Lower leg skin (tissue), 4 donors: ENCODE measurements around the gene FRS3. TPM values are rescaled to one million over a fixed set of nuclear protein-coding genes. Genes with fewer than 3 reads are reported as not detected.

Experiments used
- DNase-seq, 2 donors: peaks; one replicate each; pipeline ENCODE4 v3.0.0-alpha.2; 2019; ENCODE audit warnings: low spot score in 2 of 2
- H3K4me3 ChIP-seq: fragments of 200-600 bp; sonication (generic); 2 replicates; pipeline ENCODE4 v1.5.1; 2017; ENCODE audit warnings: mild to moderate bottlenecking, low read depth; ENCODE audit not compliant: poor library complexity, severe bottlenecking
- CTCF ChIP-seq, 3 donors: fragments of 450-650 bp; IDR thresholded peaks; one replicate each; pipeline ENCODE4 v1.5.1; 2016; ENCODE audit warnings: antibody characterized with exemption in 3 of 3, mild to moderate bottlenecking in 3 of 3, moderate library complexity in 2 of 3
- POLR2A ChIP-seq, 2 donors: fragments of 450-650 bp; IDR thresholded peaks; one replicate each; pipeline ENCODE4 v1.6.1; 2016 to 2017; ENCODE audit warnings: antibody characterized with exemption in 2 of 2, mild to moderate bottlenecking in 1 of 2, moderate library complexity in 1 of 2
- WGBS, 2 donors: methylation state at CpG; one replicate each; pipeline ENCODE4 v1.1.5; 2018; 5-methylcytosine and 5-hydroxymethylcytosine counted together
- intact Hi-C: fragments of 100-400 bp; cut with DNase I; formaldehyde crosslinking; loops from one replicate; pipeline ENCODE4 v1.15.0; 2023; ENCODE audit warnings: low total_unique reads
- total RNA-seq, 4 donors: library from RNA; depleted of rRNA; stranded (reverse); fragments of >200 nt; gene quantifications; one replicate each; pipeline ENCODE4 v1.1.0, GENCODE V29; 2016

FRS3 gene
- total RNA-seq, 4 donors from 2014 or later, result 0.79 to 4.2 (median 2.4) TPM

- 66 to 74% methylated on average over 6 of the region's 6 CpGs for WGBS, 2 donors
- intact Hi-C loops, result no loop called here
- TF ChIP-seq CTCF (IDR thresholded peaks at IDR 0.05), result no peak
- no peak for TF ChIP-seq POLR2A (IDR thresholded peaks at IDR 0.05)
- no peak for DNase-seq
- no peak overlapping the region for H3K4me3 ChIP-seq
Observed at GRCh38 chr6:41736186-41736733, 43.4 kb downstream of the FRS3 start.

GRCh38 chr6:41735427-41736185, 44.1 kb downstream of the FRS3 start, which contains the start of gene TFEB:
Gene TFEB, minus strand, starts transcription at chr6:41735608. Its CDS starts 44,395 bp downstream, at chr6:41691213.
- peak within 1 kb of the TSS; percentile 58 for H3K4me3 ChIP-seq
- 7 to 10% methylated on average over 35 to 50 of the region's 50 CpGs for WGBS, 2 donors
- peak; percentile 93 to 99 for DNase-seq
- TF ChIP-seq POLR2A (IDR thresholded peaks at IDR 0.05), result no peak
- no peak for TF ChIP-seq CTCF (IDR thresholded peaks at IDR 0.05)
- intact Hi-C loops, result no loop called here

- H3K4me3 ChIP-seq, result peak overlapping the region; percentile 58
- intact Hi-C loops, result no loop called here
- no peak for TF ChIP-seq POLR2A (IDR thresholded peaks at IDR 0.05)
- no peak for TF ChIP-seq CTCF (IDR thresholded peaks at IDR 0.05)
- peak; percentile 80 to 96 for DNase-seq
- 0% methylated on average over 5 to 36 of the region's 76 CpGs for WGBS, 2 donors
Observed at GRCh38 chr6:41734666-41735426, 44.9 kb downstream of the FRS3 start.

- TF ChIP-seq POLR2A (IDR thresholded peaks at IDR 0.05) (no peak), CTCF (IDR thresholded peaks at IDR 0.05) (no peak)
- peak overlapping the region; percentile 58 for H3K4me3 ChIP-seq
- DNase-seq, result peak; percentile 58 to 94
- 2 to 6% methylated on average over 25 to 37 of the region's 73 CpGs for WGBS, 2 donors
- intact Hi-C loops, result no loop called here
Observed at GRCh38 chr6:41733707-41734665, 45.7 kb downstream of the FRS3 start.

- no peak for TF ChIP-seq CTCF (IDR thresholded peaks at IDR 0.05)
- TF ChIP-seq POLR2A (IDR thresholded peaks at IDR 0.05), result no peak
- intact Hi-C loops, result no loop called here
- no peak overlapping the region for H3K4me3 ChIP-seq
- 31 to 45% methylated on average over 11 of the region's 11 CpGs for WGBS, 2 donors
- no peak for DNase-seq
Observed at GRCh38 chr6:41733360-41733706, 46.4 kb downstream of the FRS3 start.
